Keratinocyte (primary cell): ENCODE measurements around the gene DNAI7. TPM values are rescaled to one million over a fixed set of nuclear protein-coding genes. Genes with fewer than 3 reads are reported as not detected.

Source experiments
- DNase-seq: peaks from one replicate; pipeline ENCODE4 v3.0.0-alpha.2; 2011; ENCODE audit warnings: low read depth, missing footprints, low spot score
- FAIRE-seq: peaks from 2 replicates; lab custom pipeline; 2011; peaks lifted over from hg19 to GRCh38; lab: Jason Lieb, UNC
- H2AFZ ChIP-seq: 2 replicates; pipeline ENCODE4 v1.6.0; 2012; ENCODE audit warnings: low read length, control low read depth, inconsistent platforms; ENCODE audit not compliant: control insufficient read depth
- H3K27ac ChIP-seq: 2 replicates; pipeline ENCODE4 v1.5.1; 2011; ENCODE audit warnings: low read length; ENCODE audit not compliant: control insufficient read depth, insufficient read depth
- H3K27me3 ChIP-seq: 3 replicates; pipeline ENCODE4 v1.6.0; 2011; ENCODE audit warnings: low read length; ENCODE audit not compliant: control insufficient read depth, insufficient read depth; ENCODE audit errors: extremely low read depth
- H3K36me3 ChIP-seq, 2 experiments: 2 replicates in 1 of 2; 3 replicates in 1 of 2; pipeline ENCODE4 v1.5.1; 2011; ENCODE audit warnings: low read length in 2 of 2, mild to moderate bottlenecking in 1 of 2; ENCODE audit not compliant: control insufficient read depth in 2 of 2, insufficient read depth in 2 of 2; ENCODE audit errors: extremely low read depth in 1 of 2
- H3K4me1 ChIP-seq: 3 replicates; pipeline ENCODE4 v1.5.1; 2011; ENCODE audit warnings: low read length; ENCODE audit not compliant: control insufficient read depth, insufficient read depth; ENCODE audit errors: extremely low read depth
- H3K4me2 ChIP-seq: 3 replicates; pipeline ENCODE4 v1.6.0; 2011; ENCODE audit warnings: low read depth, low read length; ENCODE audit not compliant: control insufficient read depth, insufficient read depth; ENCODE audit errors: extremely low read depth
- H3K4me3 ChIP-seq, 3 experiments: fragments of 200-600 bp in 1 of 3; sonication (generic) in 1 of 3; 2 replicates in 2 of 3; 3 replicates in 1 of 3; pipeline ENCODE4 v1.5.1; 2011 to 2016; ENCODE audit warnings: low read length in 3 of 3, mild to moderate bottlenecking in 3 of 3, control low read depth in 2 of 3, inconsistent platforms in 1 of 3, low read depth in 1 of 3, mixed read lengths in 1 of 3, mixed run types in 1 of 3, moderate library complexity in 1 of 3; ENCODE audit not compliant: control insufficient read depth in 2 of 3, insufficient read depth in 2 of 3; ENCODE audit errors: extremely low read depth in 1 of 3
- H3K79me2 ChIP-seq: 2 replicates; pipeline ENCODE4 v1.6.0; 2012; ENCODE audit warnings: low read length; ENCODE audit not compliant: control insufficient read depth, insufficient read depth
- H3K9ac ChIP-seq: 3 replicates; pipeline ENCODE4 v1.6.0; 2011; ENCODE audit warnings: low read length; ENCODE audit not compliant: control insufficient read depth, insufficient read depth; ENCODE audit errors: extremely low read depth
- H3K9me1 ChIP-seq: 3 replicates; pipeline ENCODE4 v1.6.0; 2011; ENCODE audit warnings: low read length; ENCODE audit not compliant: control insufficient read depth, insufficient read depth; ENCODE audit errors: extremely low read depth
- H3K9me3 ChIP-seq: 2 replicates; pipeline ENCODE4 v1.5.1; 2012; ENCODE audit warnings: low read depth, low read length; ENCODE audit not compliant: control insufficient read depth
- H4K20me1 ChIP-seq: 3 replicates; pipeline ENCODE4 v1.6.0; 2011; ENCODE audit warnings: low read length; ENCODE audit not compliant: control insufficient read depth, insufficient read depth; ENCODE audit errors: extremely low read depth
- CTCF ChIP-seq, 3 experiments: IDR thresholded peaks in 1 of 3; conservative IDR thresholded peaks in 1 of 3; optimal IDR thresholded peaks in 1 of 3; 2 replicates in 2 of 3; 3 replicates in 1 of 3; pipeline versions ENCODE3 to v1.5.1; 2011; ENCODE audit warnings: low read length in 3 of 3, mild to moderate bottlenecking in 3 of 3, moderate library complexity in 2 of 3, control low read depth in 1 of 3, inconsistent platforms in 1 of 3; ENCODE audit not compliant: insufficient read depth in 2 of 3; ENCODE audit errors: extremely low read depth in 1 of 3
- EZH2 ChIP-seq: IDR thresholded peaks from one replicate; pipeline ENCODE4 v1.6.1; 2012; ENCODE audit warnings: inconsistent platforms, mild to moderate bottlenecking, low read length, moderate library complexity
- dilution Hi-C: fragments of 300-500 bp; cut with MboI; formaldehyde crosslinking; loops from one replicate; pipeline ENCODE4 v1.7.0; 2020; ENCODE audit warnings: low sequenced_read_pairs; ENCODE audit not compliant: extremely low pct_ligation_motif_present
- polyA plus RNA-seq, 5 experiments: library from polyadenylated mRNA; depleted of rRNA in 3 of 5; stranded (reverse) in 3 of 5; stranded (forward) in 1 of 5; unstranded in 1 of 5; fragments of >200 nt; gene quantifications; 1 replicate in 1 of 5; 2 replicates in 3 of 5; 3 replicates in 1 of 5; pipeline versions ENCODE4 v1.2.1 to v1.2.3, GENCODE V29; 2011 to 2012; ENCODE audit warnings: missing spikeins in 2 of 5, low read depth in 1 of 5, low replicate concordance in 1 of 5

The DNAI7 gene
- polyA plus RNA-seq, 1 donor (not counting 4 experiments of a cell fraction or from before 2014, with no cell fraction given) = 0.10 TPM

GRCh38 chr12:25074954-25075353 is 120.0 kb downstream of the DNAI7 start:
- dilution Hi-C loops = no loop called here
- no peak for DNase-seq
- Histone ChIP-seq H2AFZ (no peak overlapping the region), H3K4me3 (no peak overlapping the region), H4K20me1 (no peaks in the 10 kb centered on the region), H3K9me1 (no peaks in the 10 kb centered on the region), H3K27ac (no peak overlapping the region), H3K9ac (no peak overlapping the region), H3K9me3 (no peaks in the 10 kb centered on the region), H3K4me2 (no peak overlapping the region), H3K4me1 (no peaks in the 10 kb centered on the region), H3K79me2 (no peaks in the 10 kb centered on the region), H3K36me3 (no peaks in the 10 kb centered on the region), H3K27me3 (no peaks in the 10 kb centered on the region)
- no peak for TF ChIP-seq EZH2
- no peak for TF ChIP-seq CTCF (optimal IDR thresholded peaks at IDR 0.05 in 1 of 3, IDR thresholded peaks at IDR 0.05 in 1 of 3, conservative IDR thresholded peaks at IDR 0.05 in 1 of 3; ENCODE audit: extremely low read depth in 1 of 3, insufficient read depth in 2 of 3, low read length in 3 of 3)
- no peak for FAIRE-seq

- no peak overlapping the region for H3K27ac ChIP-seq
- no peak for DNase-seq
- H3K27me3 ChIP-seq = no peaks in the 10 kb centered on the region
These were observed 120.8 kb downstream of the DNAI7 start for GRCh38 chr12:25074113-25074512.

More at GRCh38 chr12:25074113-25074512, 120.8 kb downstream of the DNAI7 start:
- Histone ChIP-seq H3K36me3 (no peaks in the 10 kb centered on the region), H3K4me3 (no peak overlapping the region), H3K79me2 (no peaks in the 10 kb centered on the region), H3K4me2 (no peak overlapping the region), H3K9me1 (no peaks in the 10 kb centered on the region), H3K9me3 (no peaks in the 10 kb centered on the region), H3K9ac (no peak overlapping the region), H4K20me1 (no peaks in the 10 kb centered on the region), H2AFZ (no peak overlapping the region), H3K4me1 (no peaks in the 10 kb centered on the region)
- dilution Hi-C loops = no loop called here
- TF ChIP-seq CTCF (optimal IDR thresholded peaks at IDR 0.05 in 1 of 3, IDR thresholded peaks at IDR 0.05 in 1 of 3, conservative IDR thresholded peaks at IDR 0.05 in 1 of 3; ENCODE audit: extremely low read depth in 1 of 3, insufficient read depth in 2 of 3, low read length in 3 of 3) (no peak), EZH2 (no peak)
- no peak for FAIRE-seq
